Colonic mucosa (tissue), 4 donors: ENCODE measurements around the gene SPDEF. TPM values are rescaled to one million over a fixed set of nuclear protein-coding genes. Genes with fewer than 3 reads are reported as not detected.

Experiments
- DNase-seq: peaks from one replicate; pipeline ENCODE4 v3.0.0-alpha.2; 2020
- H3K27ac ChIP-seq: fragments of 200-600 bp; one replicate; pipeline ENCODE4 v1.8.0; 2021
- H3K27me3 ChIP-seq: fragments of 200-600 bp; one replicate; pipeline ENCODE4 v1.8.0; 2021
- H3K36me3 ChIP-seq: fragments of 200-600 bp; one replicate; pipeline ENCODE4 v1.8.0; 2021
- H3K4me1 ChIP-seq: fragments of 200-600 bp; one replicate; pipeline ENCODE4 v1.8.0; 2021; ENCODE audit warnings: mild to moderate bottlenecking
- H3K4me3 ChIP-seq: fragments of 200-600 bp; one replicate; pipeline ENCODE4 v1.8.0; 2021
- H3K9ac ChIP-seq, 2 donors: one replicate each; pipeline ENCODE4 v1.7.0; 2013; ENCODE audit warnings: control low read depth in 2 of 2, low read depth in 2 of 2, low read length in 2 of 2
- H3K9me3 ChIP-seq: fragments of 200-600 bp; one replicate; pipeline ENCODE4 v1.8.0; 2021
- CTCF ChIP-seq: fragments of 200-600 bp; IDR thresholded peaks from one replicate; pipeline ENCODE4 v1.8.0; 2022; ENCODE audit warnings: antibody characterized with exemption, mild to moderate bottlenecking
- intact Hi-C: fragments of 100-400 bp; cut with DNase I; formaldehyde crosslinking; loops from one replicate; pipeline ENCODE4 v1.14.1; 2022
- total RNA-seq, 2 donors: library from RNA; stranded (reverse); fragmentation: NEBNext Ultra II Directional in 1 of 2; extraction: Animal tissue kit (Norgen Biotek cat#: 25700) in 1 of 2; gene quantifications; one replicate each; pipeline ENCODE4 v1.2.1, GENCODE V29; 2021
- donor health status: healthy.
- donor health status: DM: no; HTN: no; CAD: no.
- donor health status: DM: no; HTN: no; CAD: no.

SPDEF gene
- total RNA-seq, 2 donors from 2014 or later: 71.0 to 102 TPM

GRCh38 chr6:34593701-34594100, 37.6 kb upstream of the SPDEF start:
- no peak for DNase-seq
- Histone ChIP-seq H3K9ac (no peak overlapping the region), H3K27me3 (no peaks in the 10 kb centered on the region), H3K4me1 (peaks cover 3% of the 10 kb centered on the region), H3K9me3 (no peaks in the 10 kb centered on the region), H3K4me3 (no peak overlapping the region), H3K36me3 (no peaks in the 10 kb centered on the region), H3K27ac (no peak overlapping the region)
- TF ChIP-seq CTCF: no peak
- intact Hi-C loops: no loop called here

- Histone ChIP-seq H3K4me3 (no peak overlapping the region), H3K4me1 (no peaks in the 10 kb centered on the region), H3K9me3 (no peaks in the 10 kb centered on the region), H3K27me3 (no peaks in the 10 kb centered on the region), H3K27ac (no peak overlapping the region), H3K36me3 (no peaks in the 10 kb centered on the region), H3K9ac (no peak overlapping the region)
- TF ChIP-seq CTCF: no peak
- DNase-seq: no peak
- intact Hi-C loops: no loop called here
Measured at GRCh38 chr6:34592208-34592952, 36.3 kb upstream of the SPDEF start.

- no peaks in the 10 kb centered on the region for H3K36me3 ChIP-seq
- H3K27ac ChIP-seq: no peak overlapping the region
- no peaks in the 10 kb centered on the region for H3K9me3 ChIP-seq
- no peaks in the 10 kb centered on the region for H3K27me3 ChIP-seq
- H3K4me3 ChIP-seq: no peak overlapping the region
- no peak for TF ChIP-seq CTCF
- no peak overlapping the region for H3K9ac ChIP-seq
- no peak for DNase-seq
- intact Hi-C loops: no loop called here
- no peaks in the 10 kb centered on the region for H3K4me1 ChIP-seq
Measured at GRCh38 chr6:34589691-34590090, 33.6 kb upstream of the SPDEF start.

GRCh38 chr6:34589140-34589539, 33.0 kb upstream of the SPDEF start:
- intact Hi-C loops: no loop called here
- Histone ChIP-seq H3K9ac (no peak overlapping the region), H3K27ac (no peak overlapping the region), H3K4me3 (no peak overlapping the region), H3K4me1 (no peaks in the 10 kb centered on the region), H3K36me3 (no peaks in the 10 kb centered on the region), H3K9me3 (no peaks in the 10 kb centered on the region), H3K27me3 (no peaks in the 10 kb centered on the region)
- no peak for TF ChIP-seq CTCF
- no peak for DNase-seq

GRCh38 chr6:34587851-34588250, 31.7 kb upstream of the SPDEF start:
- TF ChIP-seq CTCF: no peak
- H3K4me1 ChIP-seq: no peaks in the 10 kb centered on the region
- no peak overlapping the region for H3K27ac ChIP-seq
- no peak for DNase-seq
- no peak overlapping the region for H3K9ac ChIP-seq
- H3K4me3 ChIP-seq: no peak overlapping the region
- no peaks in the 10 kb centered on the region for H3K9me3 ChIP-seq
- H3K36me3 ChIP-seq: no peaks in the 10 kb centered on the region
- no peaks in the 10 kb centered on the region for H3K27me3 ChIP-seq
- intact Hi-C loops: no loop called here
